Muscle of leg (tissue), 16 donors: Measurements from ENCODE around the gene PKD1L1. TPM values are rescaled to one million over a fixed set of nuclear protein-coding genes. Genes with fewer than 3 reads are reported as not detected.
A peak's percentile ranks its signal among the peaks of the same experiment; 100 is the strongest.
"Not testable (repeated sequence)": the region's sequence is repeated elsewhere in the genome, so short reads cannot be mapped to it uniquely, and the experiment has no call there.

Experiments
- DNase-seq: peaks from one replicate; pipeline ENCODE4 v3.0.0; 2013
- H3K27ac ChIP-seq: one replicate; pipeline ENCODE4 v1.5.1; 2013; ENCODE audit warnings: mild to moderate bottlenecking, low read length, control low read depth
- H3K27me3 ChIP-seq: one replicate; pipeline ENCODE4 v1.6.1; 2013; ENCODE audit warnings: low read length; ENCODE audit not compliant: control insufficient read depth, insufficient read depth
- H3K36me3 ChIP-seq: one replicate; pipeline ENCODE4 v1.6.1; 2013; ENCODE audit warnings: low read length; ENCODE audit not compliant: control insufficient read depth, insufficient read depth
- H3K4me1 ChIP-seq: one replicate; pipeline ENCODE4 v1.6.1; 2013; ENCODE audit warnings: low read length; ENCODE audit not compliant: control insufficient read depth, insufficient read depth
- H3K4me3 ChIP-seq: one replicate; pipeline ENCODE4 v1.5.1; 2013; ENCODE audit warnings: low read length, control low read depth
- H3K9me3 ChIP-seq: replicated peaks from 2 replicates; pipeline ENCODE4 v1.6.1; 2013; ENCODE audit warnings: low read depth, low read length; ENCODE audit not compliant: control insufficient read depth
- WGBS: methylation state at CpG from one replicate; pipeline ENCODE4 v1.1.5; 2013; ENCODE audit warnings: missing lambda C conversion rate; ENCODE audit not compliant: insufficient coverage; 5-methylcytosine and 5-hydroxymethylcytosine counted together
- long read RNA-seq, 11 donors: transcript quantifications; one replicate each; lab custom pipeline, GENCODE V29; 2026
- polyA plus RNA-seq, 8 donors: library from polyadenylated mRNA; unstranded; fragments of 120-200 nt; gene quantifications; one replicate each; pipeline versions ENCODE4 v1.2.1 to v1.2.3, GENCODE V29; 2013; ENCODE audit warnings: inconsistent platforms in 1 of 8, low replicate concordance in 1 of 8; ENCODE audit not compliant: insufficient read length in 8 of 8, insufficient read depth in 1 of 8
- total RNA-seq: library from RNA; stranded (reverse); fragments of 120-200 nt; gene quantifications from one replicate; pipeline ENCODE4 v1.2.4, GENCODE V29; 2013

Gene PKD1L1
- total RNA-seq (0.49 TPM), polyA plus RNA-seq (1 to 10 TPM in 2 of 8 donors, under 1 TPM in 6; 0.27 to 1.9 (median 0.61) TPM)
- long read RNA-seq, donor 1: 0 reads
- long read RNA-seq, donor 2: 0 reads
- long read RNA-seq, donor 3: 0 reads
- long read RNA-seq, donor 4: 0 reads
- long read RNA-seq, donor 5: 0 reads
- long read RNA-seq, donor 6: 0 reads
- long read RNA-seq, donor 7: 0 reads
- long read RNA-seq, donor 8: 0 reads
- long read RNA-seq, donor 9: 0 reads
- long read RNA-seq, donor 10: 0 reads
- long read RNA-seq, donor 11: 0 reads

GRCh38 chr7:47948141-47948790 lies at the start of gene PKD1L1:
Gene PKD1L1, minus strand, starts transcription at chr7:47948466. Its CDS starts 26 bp downstream, at chr7:47948440.
- no peak for DNase-seq
- Histone ChIP-seq H3K9me3 (no peaks in the 10 kb centered on the region), H3K4me3 (no peak within 1 kb of the TSS), H3K36me3 (no peaks in the 10 kb centered on the region), H3K27ac (peak within 1 kb of the TSS; percentile 43), H3K27me3 (no peaks in the 10 kb centered on the region), H3K4me1 (peaks cover 15% of the 10 kb centered on the region)
- WGBS: 81% methylated on average over 2 of the region's 7 CpGs

DNA sequence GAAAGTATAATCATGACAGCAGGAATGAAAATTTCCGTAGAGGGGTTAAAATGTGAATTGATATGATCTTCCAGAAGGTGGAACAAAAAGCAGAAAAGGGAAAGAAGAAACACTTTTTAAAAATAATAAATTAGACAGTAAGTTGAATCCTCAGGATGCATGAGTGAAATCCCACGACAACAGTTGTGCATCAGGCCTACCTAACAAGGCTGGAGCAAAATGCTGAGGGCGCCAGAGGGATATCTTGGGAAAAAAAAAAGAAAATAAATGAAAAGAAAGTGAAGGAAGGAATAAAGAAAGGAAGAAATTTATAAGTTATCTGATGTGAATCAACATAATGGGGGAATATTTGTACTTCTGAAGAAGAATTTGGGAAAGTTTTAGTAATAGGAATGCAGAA lies 44.2 kb upstream of the PKD1L1 start:
- WGBS: 92% methylated on average over 2 of the region's 3 CpGs
- H3K9me3 ChIP-seq: no peaks in the 10 kb centered on the region
- no peak for DNase-seq
- H3K27me3 ChIP-seq: no peaks in the 10 kb centered on the region
- no peaks in the 10 kb centered on the region for H3K36me3 ChIP-seq
- H3K4me3 ChIP-seq: no peak overlapping the region
- H3K4me1 ChIP-seq: peaks cover 2% of the 10 kb centered on the region
- no peak overlapping the region for H3K27ac ChIP-seq

- H3K27ac ChIP-seq: no peak overlapping the region
These were observed 43.6 kb upstream of the PKD1L1 start for GRCh38 chr7:47991741-47992311.

DNA sequence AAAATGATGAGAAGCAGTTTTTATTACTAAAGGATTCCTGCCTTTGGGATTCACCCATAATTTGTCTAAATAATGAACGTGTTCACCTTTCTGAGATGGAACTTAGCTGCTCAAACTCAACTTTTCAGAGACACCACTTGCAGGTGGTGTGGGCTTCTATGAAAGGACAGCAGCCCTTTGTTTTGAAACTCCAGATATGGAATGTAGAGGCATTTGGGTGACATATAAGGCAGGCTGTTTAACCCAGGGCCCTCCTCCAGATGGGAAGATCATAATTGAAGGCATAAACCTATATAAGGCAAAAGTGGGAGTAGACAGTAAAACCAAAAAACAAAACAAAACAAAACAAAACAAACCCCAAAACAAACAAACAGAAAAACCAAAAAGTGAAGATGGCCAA lies 43.0 kb upstream of the PKD1L1 start:
- peaks cover 2% of the 10 kb centered on the region for H3K4me1 ChIP-seq
- H3K27ac ChIP-seq: no peak overlapping the region
- no CpG with 5 or more reads among the region's 1 CpG for WGBS
- DNase-seq: no peak
- no peaks in the 10 kb centered on the region for H3K9me3 ChIP-seq
- peak overlapping the region; percentile 38 for H3K4me3 ChIP-seq
- H3K36me3 ChIP-seq: no peaks in the 10 kb centered on the region
- H3K27me3 ChIP-seq: no peaks in the 10 kb centered on the region

More at GRCh38 chr7:47991741-47992311, 43.6 kb upstream of the PKD1L1 start:
- Histone ChIP-seq H3K27me3 (no peaks in the 10 kb centered on the region), H3K4me1 (peaks cover 2% of the 10 kb centered on the region), H3K9me3 (no peaks in the 10 kb centered on the region), H3K4me3 (peak overlapping the region; percentile 38), H3K36me3 (no peaks in the 10 kb centered on the region)
- WGBS: 0% methylated on average over 17 of the region's 26 CpGs
- DNase-seq: peak; percentile 88

DNA sequence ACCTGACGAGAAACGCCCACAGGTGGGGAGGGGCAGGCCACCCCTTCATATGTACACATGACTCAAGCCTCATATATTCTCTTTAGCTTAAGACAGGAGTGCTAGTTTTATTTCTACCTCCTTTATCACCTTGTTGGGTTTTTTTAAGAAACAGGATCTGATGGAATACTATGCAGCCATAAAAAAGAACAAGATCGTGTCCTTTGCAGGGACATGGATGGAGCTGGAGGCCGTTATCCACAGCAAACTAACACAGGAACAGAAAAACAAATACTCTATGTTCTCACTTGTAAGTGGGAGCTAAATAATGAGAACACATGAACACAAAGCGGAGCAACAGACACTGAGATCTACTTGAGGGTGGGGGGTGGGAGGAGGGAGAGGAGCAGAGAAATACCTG lies 42.3 kb upstream of the PKD1L1 start:
- no peak for DNase-seq
- peaks cover 2% of the 10 kb centered on the region for H3K4me1 ChIP-seq
- no peaks in the 10 kb centered on the region for H3K27me3 ChIP-seq
- H3K36me3 ChIP-seq: no peaks in the 10 kb centered on the region
- no CpG with 5 or more reads among the region's 5 CpGs for WGBS
- no peaks in the 10 kb centered on the region for H3K9me3 ChIP-seq
- H3K4me3 ChIP-seq: no peak overlapping the region
- H3K27ac ChIP-seq: no peak overlapping the region

DNA sequence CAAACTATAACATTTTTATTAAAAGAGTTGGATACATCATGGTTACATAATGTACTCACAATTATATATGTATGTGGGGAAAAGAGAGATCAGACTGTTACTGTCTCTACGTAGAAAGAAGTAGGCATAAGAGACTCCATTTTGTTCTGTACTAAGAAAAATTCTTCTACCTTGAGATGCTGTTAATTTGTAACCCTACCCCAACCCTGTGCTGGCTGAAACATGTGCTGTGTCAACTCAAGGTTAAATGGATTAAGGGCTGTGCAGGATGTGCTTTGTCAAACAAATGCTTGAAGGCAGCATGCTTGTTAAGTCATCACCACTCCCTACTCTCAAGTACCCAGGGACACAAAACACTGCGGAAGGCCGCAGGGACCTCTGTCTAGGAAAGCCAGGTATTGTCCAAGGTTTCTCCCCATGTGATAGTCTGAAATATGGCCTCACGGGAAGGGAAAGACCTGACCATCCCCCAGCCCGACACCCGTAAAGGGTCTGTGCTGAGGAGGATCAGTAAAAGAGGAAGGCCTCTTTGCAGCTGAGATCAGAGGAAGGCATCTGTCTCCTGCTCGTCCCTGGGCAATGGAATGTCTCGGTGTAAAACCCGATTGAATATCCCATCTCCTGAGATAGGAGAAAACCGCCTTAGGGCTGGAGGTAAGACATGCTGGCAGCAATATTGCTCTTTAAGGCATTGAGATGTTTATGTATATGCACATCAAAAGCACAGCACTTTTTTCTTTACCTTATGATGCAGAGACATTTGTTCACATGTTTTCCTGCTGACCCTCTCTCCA lies 41.5 kb upstream of the PKD1L1 start:
- not testable (repeated sequence) for H3K9me3 ChIP-seq, DNase-seq, H3K36me3 ChIP-seq, H3K4me1 ChIP-seq, H3K27me3 ChIP-seq, H3K27ac ChIP-seq, H3K4me3 ChIP-seq
- no CpG with 5 or more reads among the region's 10 CpGs for WGBS

GRCh38 chr7:47988496-47989386 lies 40.5 kb upstream of the PKD1L1 start:
- Histone ChIP-seq H3K36me3 (no peaks in the 10 kb centered on the region), H3K27me3 (no peaks in the 10 kb centered on the region), H3K27ac (no peak overlapping the region), H3K4me3 (no peak overlapping the region), H3K4me1 (peaks cover 2% of the 10 kb centered on the region), H3K9me3 (no peaks in the 10 kb centered on the region)
- 70% methylated on average over 2 of the region's 8 CpGs for WGBS
- no peak for DNase-seq

DNA sequence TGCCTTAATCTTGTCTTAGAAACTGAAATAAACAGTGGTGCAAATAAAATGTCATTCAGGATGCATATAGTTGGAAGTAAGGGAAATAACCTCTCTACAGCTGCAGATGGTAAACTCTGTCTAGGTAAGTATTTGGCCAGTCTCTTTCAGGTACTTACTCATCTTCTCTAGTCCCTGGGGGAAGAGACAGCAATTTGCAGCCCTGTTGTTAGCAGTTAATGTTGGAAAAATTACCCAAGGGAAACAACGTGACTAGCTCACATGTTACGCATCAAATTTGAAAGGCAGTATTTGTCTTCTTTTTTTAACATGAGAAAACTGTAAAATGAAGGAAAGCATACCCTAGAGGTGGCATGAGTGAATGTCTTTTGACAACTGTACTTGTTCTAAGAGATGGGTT lies 34.3 kb upstream of the PKD1L1 start:
- no CpG with 5 or more reads among the region's 2 CpGs for WGBS
- H3K27me3 ChIP-seq: no peaks in the 10 kb centered on the region
- H3K4me1 ChIP-seq: peaks cover 7% of the 10 kb centered on the region
- H3K9me3 ChIP-seq: no peaks in the 10 kb centered on the region
- peaks cover 8% of the 10 kb centered on the region for H3K36me3 ChIP-seq
- no peak for DNase-seq
- no peak overlapping the region for H3K27ac ChIP-seq
- H3K4me3 ChIP-seq: no peak overlapping the region

GRCh38 chr7:47980648-47981047 lies 32.4 kb upstream of the PKD1L1 start:
- H3K36me3 ChIP-seq: peaks cover 23% of the 10 kb centered on the region
- H3K9me3 ChIP-seq, H3K27ac ChIP-seq, H3K4me3 ChIP-seq, H3K27me3 ChIP-seq, DNase-seq, H3K4me1 ChIP-seq: not testable (repeated sequence)
- WGBS: no CpG with 5 or more reads among the region's 5 CpGs
